ENCODE data around the gene ZNF10. TPM values are rescaled to one million over a fixed set of nuclear protein-coding genes. Genes with fewer than 3 reads are reported as not detected.

Gene ZNF10
- total RNA-seq, 1 experiment from 2014 or later, result 5.8 TPM

DNA sequence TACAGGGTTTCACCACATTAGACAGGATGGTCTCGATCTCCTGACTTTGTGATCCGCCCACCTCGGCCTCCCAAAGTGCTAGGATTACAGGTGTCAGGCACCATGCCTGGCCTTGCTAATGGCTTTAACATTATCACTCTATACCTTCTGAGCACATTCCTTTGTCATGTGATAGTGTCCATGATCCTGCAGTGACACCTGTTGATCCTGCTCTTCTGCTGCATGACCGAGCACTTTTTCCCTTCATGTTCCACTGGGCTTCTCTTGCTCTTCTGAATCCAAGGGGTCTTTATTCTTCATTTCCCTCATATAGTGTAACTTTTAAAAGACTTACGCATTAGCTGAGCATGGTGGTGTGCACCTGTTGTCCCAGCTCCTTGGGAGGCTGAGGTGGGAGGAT is 62.4 kb downstream of the ZNF10 start:
- DNase-seq (ENCODE audit: extremely low read depth, low read depth), result no peak

DNA sequence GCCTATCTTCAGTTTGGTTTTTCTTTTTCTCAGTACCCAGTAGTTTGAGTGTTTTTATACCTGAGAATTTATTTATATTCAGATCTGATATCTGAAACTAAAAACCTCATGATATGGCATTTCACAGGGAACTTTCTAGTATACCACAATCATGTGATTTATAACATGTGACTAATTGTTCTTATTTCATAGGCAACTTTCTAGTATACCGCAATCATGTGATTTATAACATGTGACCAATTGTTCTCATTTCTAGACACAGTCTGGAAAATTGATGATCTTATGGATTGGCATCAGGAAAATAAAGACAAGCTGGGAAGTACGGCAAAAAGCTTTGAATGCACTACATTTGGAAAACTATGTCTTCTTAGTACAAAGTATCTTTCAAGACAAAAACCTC is 71.5 kb downstream of the ZNF10 start:
- DNase-seq (ENCODE audit: extremely low read depth, low read depth), result no peak

GRCh38 chr12:133202493-133203343 is 72.3 kb downstream of the ZNF10 start:
- no peak for DNase-seq (ENCODE audit: extremely low read depth, low read depth)

DNA sequence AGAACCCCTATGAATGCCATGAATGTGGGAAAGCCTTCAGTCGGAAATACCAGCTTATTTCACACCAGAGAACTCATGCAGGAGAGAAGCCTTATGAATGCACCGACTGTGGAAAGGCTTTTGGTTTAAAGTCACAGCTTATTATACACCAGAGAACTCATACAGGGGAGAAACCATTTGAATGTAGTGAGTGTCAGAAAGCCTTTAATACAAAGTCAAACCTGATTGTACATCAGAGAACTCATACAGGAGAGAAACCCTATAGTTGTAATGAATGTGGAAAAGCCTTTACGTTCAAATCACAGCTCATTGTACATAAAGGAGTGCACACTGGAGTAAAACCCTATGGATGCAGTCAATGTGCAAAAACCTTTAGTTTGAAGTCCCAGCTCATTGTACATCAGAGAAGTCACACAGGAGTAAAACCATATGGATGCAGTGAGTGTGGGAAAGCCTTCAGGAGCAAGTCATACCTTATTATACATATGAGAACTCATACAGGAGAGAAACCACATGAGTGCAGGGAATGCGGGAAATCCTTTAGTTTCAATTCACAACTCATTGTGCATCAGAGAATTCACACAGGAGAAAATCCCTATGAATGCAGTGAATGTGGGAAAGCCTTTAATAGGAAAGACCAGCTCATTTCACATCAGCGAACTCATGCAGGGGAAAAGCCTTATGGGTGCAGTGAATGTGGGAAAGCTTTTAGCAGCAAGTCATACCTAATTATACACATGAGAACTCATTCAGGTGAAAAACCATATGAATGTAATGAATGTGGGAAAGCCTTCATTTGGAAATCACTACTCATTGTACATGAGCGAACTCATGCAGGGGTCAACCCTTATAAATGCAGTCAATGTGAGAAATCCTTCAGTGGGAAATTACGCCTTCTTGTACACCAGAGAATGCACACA is 73.2 kb downstream of the ZNF10 start:
- no peak for DNase-seq (ENCODE audit: extremely low read depth, low read depth)

- DNase-seq (ENCODE audit: extremely low read depth, low read depth), result no peak
Measured at GRCh38 chr12:133204264-133204603, 73.8 kb downstream of the ZNF10 start.

GRCh38 chr12:133206390-133206789 is 76.0 kb downstream of the ZNF10 start:
- no peak for DNase-seq (ENCODE audit: extremely low read depth, low read depth)

Other genes with a start within 250 kb of the ZNF10 start
- gene CHFR, start 243.0 kb upstream of the ZNF10 start, total RNA-seq (2014; rRNA removed; shearing (Covaris generic)), result 17.3 and 20.7 TPM in 2 replicates
- 12.6 and 17.3 TPM in 2 replicates for gene ZNF605, start 174.3 kb upstream of the ZNF10 start, total RNA-seq (2014; rRNA removed; shearing (Covaris generic))
- 11.5 and 14.4 TPM in 2 replicates for gene ZNF26, start 144.3 kb upstream of the ZNF10 start, total RNA-seq (2014; rRNA removed; shearing (Covaris generic))
- 26.8 and 41.2 TPM in 2 replicates for gene ZNF84, start 93.1 kb upstream of the ZNF10 start, total RNA-seq (2014; rRNA removed; shearing (Covaris generic))
- gene ZNF140, start 49.7 kb upstream of the ZNF10 start, total RNA-seq (2014; rRNA removed; shearing (Covaris generic)), result 32.6 and 43.6 TPM in 2 replicates
- 2.5 and 3.6 TPM in 2 replicates for gene ZNF891, start 353 bp upstream of the ZNF10 start, total RNA-seq (2014; rRNA removed; shearing (Covaris generic))
- 22.3 and 25.9 TPM in 2 replicates for gene ZNF268, start 50.9 kb downstream of the ZNF10 start, total RNA-seq (2014; rRNA removed; shearing (Covaris generic))
- not detected in 2 replicates for gene ANHX, start 105.2 kb downstream of the ZNF10 start, total RNA-seq (2014; rRNA removed; shearing (Covaris generic))

Data from NCI-H460 (cell line).